SKM-1 (cell line): ENCODE data around the gene ZMYND10.

ENCODE experiments used
- DNase-seq: peaks from one replicate; lab custom pipeline; 2025; ENCODE audit not compliant: unreplicated experiment; lab: John Stamatoyannopoulos, UW

The ZMYND10 gene

GRCh38 chr3:50371133-50371685 lies 25.7 kb upstream of the ZMYND10 start:
- DNase-seq: no peak

GRCh38 chr3:50370594-50370993 lies 25.1 kb upstream of the ZMYND10 start:
- no peak for DNase-seq

GRCh38 chr3:50369012-50369670 lies 23.6 kb upstream of the ZMYND10 start:
- no peak for DNase-seq

GRCh38 chr3:50365842-50366220 lies 20.3 kb upstream of the ZMYND10 start:
- no peak for DNase-seq

- peak; percentile 34 for DNase-seq
These were observed 19.7 kb upstream of the ZMYND10 start for GRCh38 chr3:50365080-50365841.

- DNase-seq: no peak
These were observed 19.1 kb upstream of the ZMYND10 start for GRCh38 chr3:50364573-50365079.

GRCh38 chr3:50359760-50360110 lies 14.2 kb upstream of the ZMYND10 start:
- DNase-seq: no peak

GRCh38 chr3:50358911-50359759 lies 13.6 kb upstream of the ZMYND10 start, which contains the start of gene TMEM115:
TMEM115 (minus strand) TSS chr3:50359521; CDS start chr3:50359063, 458 bp downstream.
- DNase-seq: peak; percentile 97

- no peak for DNase-seq
These were observed 12.9 kb upstream of the ZMYND10 start for GRCh38 chr3:50358355-50358910.

- DNase-seq: no peak
These were observed 11.9 kb upstream of the ZMYND10 start for GRCh38 chr3:50357481-50357880.

GRCh38 chr3:50356553-50356952 lies 11.0 kb upstream of the ZMYND10 start:
- DNase-seq: no peak

GRCh38 chr3:50355829-50356552 lies 10.5 kb upstream of the ZMYND10 start:
- no peak for DNase-seq

- no peak for DNase-seq
These were observed 9.3 kb upstream of the ZMYND10 start for GRCh38 chr3:50354850-50355249.

GRCh38 chr3:50354186-50354764 lies 8.7 kb upstream of the ZMYND10 start:
- no peak for DNase-seq

GRCh38 chr3:50353245-50354004 lies 7.9 kb upstream of the ZMYND10 start:
- no peak for DNase-seq

- no peak for DNase-seq
These were observed 7.2 kb upstream of the ZMYND10 start for GRCh38 chr3:50352781-50353180.

GRCh38 chr3:50351323-50351697 lies 5.8 kb upstream of the ZMYND10 start:
- DNase-seq: no peak

- peak; percentile 86 for DNase-seq
These were observed 5.2 kb upstream of the ZMYND10 start, which contains the start of the genes CYB561D2 and NPRL2 for GRCh38 chr3:50350527-50351322. CYB561D2 (plus strand) TSS chr3:50350862; CDS start chr3:50351434, 572 bp downstream. NPRL2 (minus strand) TSS chr3:50350775; CDS start chr3:50350652, 123 bp downstream.
